Retina (tissue), 1 donor: ENCODE results near the gene VRTN.

Source experiments
- DNase-seq: peaks from one replicate; pipeline ENCODE4 v3.0.0-alpha.2; 2016

Gene VRTN

GRCh38 chr14:74400031-74400685, 51.9 kb downstream of the VRTN start:
- DNase-seq = no peak

DNA sequence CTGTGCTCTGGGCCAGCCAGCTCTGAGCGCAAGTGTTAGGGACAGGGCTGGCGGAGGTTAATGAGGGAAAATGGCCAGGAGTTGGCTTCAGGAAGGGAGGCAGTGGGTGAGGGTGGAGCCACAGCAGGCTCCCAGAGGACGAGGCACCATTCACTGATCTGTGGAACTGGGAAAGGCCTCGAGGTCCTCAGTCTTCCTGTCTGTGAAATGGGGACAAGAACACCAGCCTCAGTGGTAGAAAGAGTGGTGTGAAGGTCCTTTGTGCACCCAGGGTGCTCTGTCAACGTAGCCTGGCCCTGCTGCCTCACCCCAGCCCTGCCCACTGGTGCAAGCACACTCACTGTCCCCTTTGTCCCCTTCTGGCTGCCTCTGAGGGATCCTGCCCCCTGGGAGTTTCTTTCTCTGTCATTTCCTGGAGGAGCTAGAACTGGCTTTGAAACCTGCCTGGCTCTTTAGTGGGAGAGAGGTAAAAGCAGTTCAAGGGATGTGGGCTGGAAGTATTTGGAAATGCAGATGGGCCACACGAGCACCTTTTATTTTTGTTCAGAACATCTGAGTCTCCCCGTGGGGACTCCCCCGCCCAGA, 52.7 kb downstream of the VRTN start:
- no peak for DNase-seq

- DNase-seq = peak; percentile 40
Observed at GRCh38 chr14:74401504-74402241, 53.4 kb downstream of the VRTN start.

- DNase-seq = no peak
Observed at GRCh38 chr14:74402401-74403251, 54.4 kb downstream of the VRTN start.

- DNase-seq = no peak
Observed at GRCh38 chr14:74403619-74404417, 55.5 kb downstream of the VRTN start.

GRCh38 chr14:74404435-74404834, 56.2 kb downstream of the VRTN start:
- DNase-seq = no peak

DNA sequence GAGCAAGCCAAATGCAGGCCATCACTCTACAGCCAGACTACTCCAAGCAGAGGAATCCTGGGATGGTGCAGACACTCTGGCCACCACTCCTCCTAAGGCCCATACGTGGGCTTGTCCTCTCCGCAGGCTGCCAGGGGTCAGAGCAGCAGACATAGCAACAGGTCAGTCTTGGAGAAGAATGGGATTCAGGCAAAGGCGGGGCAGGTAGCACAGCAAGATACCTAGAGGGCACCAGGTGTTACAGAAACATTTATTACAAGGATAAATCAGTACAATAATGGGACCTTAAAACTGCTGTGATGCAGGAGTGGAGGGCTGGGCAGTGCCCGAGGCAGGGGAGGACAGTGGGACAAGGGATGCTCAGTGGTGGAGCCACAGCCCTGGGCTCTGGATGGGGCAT, 57.4 kb downstream of the VRTN start:
- no peak for DNase-seq

DNA sequence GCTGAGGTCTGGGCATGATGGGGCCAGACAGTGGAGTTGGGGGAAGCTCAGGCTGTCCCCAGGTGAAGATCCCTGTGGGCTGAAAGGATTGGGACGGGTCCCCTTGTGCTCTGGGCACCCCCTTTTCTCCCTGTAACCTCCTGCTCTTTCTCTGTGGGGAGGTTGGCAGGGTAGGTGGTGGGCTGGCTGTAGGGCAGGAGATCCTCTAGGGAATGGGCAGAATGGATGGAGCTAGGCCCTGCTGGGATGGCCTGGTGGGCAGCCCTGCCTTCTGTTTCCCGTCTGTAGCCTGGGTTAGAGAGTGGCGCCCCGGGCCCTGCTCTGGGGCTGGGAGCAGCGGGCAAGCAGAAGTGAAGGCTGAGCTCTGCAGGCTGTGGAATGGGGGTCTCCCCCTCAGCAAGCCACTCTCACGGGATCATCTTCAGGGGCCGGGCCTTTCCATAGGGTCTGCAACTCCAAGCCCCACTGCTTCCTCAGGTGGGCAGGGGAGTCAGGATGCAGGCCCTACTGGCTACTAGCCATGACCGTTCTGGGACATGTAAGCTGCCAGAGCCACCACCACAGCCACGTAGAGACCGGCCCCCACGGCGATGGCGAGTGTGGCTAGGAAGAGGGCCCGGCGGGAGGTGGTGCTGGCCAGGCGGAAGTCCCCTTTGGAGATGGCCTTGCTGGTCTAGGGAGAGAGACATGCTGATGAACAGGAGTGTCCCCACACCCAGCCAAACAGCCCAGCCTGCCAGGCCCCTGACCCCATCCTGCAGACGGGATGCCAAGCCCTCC, 58.9 kb downstream of the VRTN start:
- DNase-seq = no peak

DNA sequence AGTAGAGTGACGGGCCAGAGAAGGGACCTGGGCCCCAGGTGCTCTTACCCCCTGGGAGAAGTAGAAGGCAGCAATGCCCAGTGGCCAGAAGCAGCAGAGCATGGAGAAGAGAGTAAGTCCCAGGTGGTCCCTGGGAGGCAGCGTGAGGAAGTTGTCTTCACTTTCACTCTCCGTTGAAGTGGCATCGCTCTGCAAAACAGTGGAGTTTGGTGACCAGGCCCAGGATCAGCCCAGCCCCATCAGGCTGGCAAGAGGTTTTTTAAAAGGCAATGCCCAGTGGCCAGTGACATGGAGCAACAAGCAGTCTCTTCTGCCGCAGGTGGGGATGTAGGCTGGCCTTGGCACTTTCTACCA, 59.5 kb downstream of the VRTN start:
- no peak for DNase-seq

- DNase-seq = no peak
Observed at GRCh38 chr14:74408870-74409269, 60.6 kb downstream of the VRTN start.

- no peak for DNase-seq
Observed at GRCh38 chr14:74409441-74409840, 61.2 kb downstream of the VRTN start.
